NCI-H187 (cell line): Measurements from ENCODE around the gene PCDHA1.
A peak's percentile ranks its signal among the peaks of the same experiment; 100 is the strongest.
"Not testable (repeated sequence)": the region's sequence is repeated elsewhere in the genome, so short reads cannot be mapped to it uniquely, and the experiment has no call there.

Experiments used
- DNase-seq, 2 experiments: peaks; one replicate each; lab custom pipeline; 2025; lab: John Stamatoyannopoulos, UW

The PCDHA1 gene

GRCh38 chr5:140785905-140786686, at the start of gene PCDHA1:
TSS of gene PCDHA1 (plus strand) at chr5:140786140.
- no peak for DNase-seq

- DNase-seq = no peak
These were observed 48.5 kb upstream of the PCDHA1 start for GRCh38 chr5:140737486-140737885.

- DNase-seq = no peak
These were observed 44.0 kb upstream of the PCDHA1 start for GRCh38 chr5:140741967-140742366.

- DNase-seq = no peak
These were observed 32.4 kb upstream of the PCDHA1 start for GRCh38 chr5:140753561-140753960.

GRCh38 chr5:140764177-140764973, 21.6 kb upstream of the PCDHA1 start:
- no peak for DNase-seq

GRCh38 chr5:140767444-140767843, 18.5 kb upstream of the PCDHA1 start:
- no peak for DNase-seq

- DNase-seq = no peak
These were observed 5.4 kb upstream of the PCDHA1 start for GRCh38 chr5:140780512-140780911.

GRCh38 chr5:140787422-140787821, 1.5 kb downstream of the PCDHA1 start:
- DNase-seq = not testable (repeated sequence)

- not testable (repeated sequence) for DNase-seq
These were observed 2.0 kb downstream of the PCDHA1 start for GRCh38 chr5:140787849-140788504.

GRCh38 chr5:140791089-140791488, 5.1 kb downstream of the PCDHA1 start:
- no peak for DNase-seq

- DNase-seq = peak; percentile 41 to 46
These were observed 8.8 kb downstream of the PCDHA1 start, which contains the start of gene PCDHA2 for GRCh38 chr5:140794595-140795258. TSS of gene PCDHA2 (plus strand) at chr5:140794852.

- peak; percentile 17 to 32 for DNase-seq
These were observed 9.3 kb downstream of the PCDHA1 start for GRCh38 chr5:140795259-140795641.

GRCh38 chr5:140796072-140796717, 10.3 kb downstream of the PCDHA1 start:
- DNase-seq = not testable (repeated sequence)

- no peak for DNase-seq
These were observed 10.8 kb downstream of the PCDHA1 start for GRCh38 chr5:140796718-140797095.

- DNase-seq = no peak
These were observed 15.0 kb downstream of the PCDHA1 start, which contains the start of gene PCDHA3 for GRCh38 chr5:140800816-140801493. TSS of gene PCDHA3 (plus strand) at chr5:140801057.

GRCh38 chr5:140801494-140801841, 15.5 kb downstream of the PCDHA1 start:
- DNase-seq = no peak

GRCh38 chr5:140802381-140802780, 16.4 kb downstream of the PCDHA1 start:
- DNase-seq = not testable (repeated sequence)

GRCh38 chr5:140802781-140803271, 16.9 kb downstream of the PCDHA1 start:
- DNase-seq = no peak

GRCh38 chr5:140806834-140807775, 21.2 kb downstream of the PCDHA1 start, which contains the start of gene PCDHA4:
TSS of gene PCDHA4 (plus strand) at chr5:140807068.
- DNase-seq = no peak
